CD4-positive, CD25-positive, alpha-beta regulatory T cell (primary cell): ENCODE data around the gene TMEM44. TPM values are rescaled to one million over a fixed set of nuclear protein-coding genes. Genes with fewer than 3 reads are reported as not detected.

Experiments used
- ATAC-seq, 2 donors: fragments of 150-1000 bp; cut with Tn5 transposase; one replicate each; pipeline ENCODE4 v1.10.0; 2021; ENCODE audit warnings: low read depth in 2 of 2, moderate number of reproducible peaks in 2 of 2, moderate library complexity in 1 of 2
- DNase-seq, 3 donors: peaks; one replicate each; pipeline versions ENCODE4 v3.0.0 to v3.0.0-alpha.2; 2012 to 2022; ENCODE audit warnings: mixed read lengths in 1 of 3
- H3K27ac ChIP-seq: one replicate; pipeline ENCODE4 v1.7.0; 2013; ENCODE audit warnings: mild to moderate bottlenecking, low read length; ENCODE audit not compliant: insufficient read depth, poor library complexity, severe bottlenecking
- H3K27me3 ChIP-seq: one replicate; pipeline ENCODE4 v1.7.0; 2013; ENCODE audit warnings: low read length; ENCODE audit not compliant: control insufficient read depth, insufficient read depth
- H3K36me3 ChIP-seq: one replicate; pipeline ENCODE4 v1.7.0; 2013; ENCODE audit warnings: mild to moderate bottlenecking, low read length, moderate library complexity; ENCODE audit not compliant: control insufficient read depth, insufficient read depth
- H3K4me1 ChIP-seq: 2 replicates; pipeline ENCODE4 v1.7.0; 2013; ENCODE audit warnings: mild to moderate bottlenecking, low read length; ENCODE audit not compliant: insufficient read depth, control insufficient read depth, poor library complexity, severe bottlenecking
- H3K4me3 ChIP-seq: one replicate; pipeline ENCODE4 v1.7.0; 2013; ENCODE audit warnings: low read depth, mild to moderate bottlenecking, low read length, moderate library complexity
- H3K9me3 ChIP-seq, 2 experiments: 1 replicate in 1 of 2; 2 replicates in 1 of 2; pipeline ENCODE4 v1.7.0; 2013; ENCODE audit warnings: low read length in 2 of 2, mild to moderate bottlenecking in 1 of 2, moderate library complexity in 1 of 2; ENCODE audit not compliant: control insufficient read depth in 2 of 2
- H3K27ac Mint-ChIP-seq, 3 donors: one replicate each; pipeline ENCODE4 v1.8.0; 2020 to 2022; ENCODE audit warnings: mild to moderate bottlenecking in 3 of 3, mixed read lengths in 3 of 3, moderate library complexity in 2 of 3
- H3K27me3 Mint-ChIP-seq: one replicate; pipeline ENCODE4 v1.8.0; 2022; ENCODE audit warnings: mild to moderate bottlenecking, mixed read lengths
- H3K36me3 Mint-ChIP-seq: one replicate; pipeline ENCODE4 v1.8.0; 2020; ENCODE audit warnings: mixed read lengths
- H3K4me1 Mint-ChIP-seq, 4 donors: one replicate each; pipeline ENCODE4 v1.8.0; 2020 to 2022; ENCODE audit warnings: mixed read lengths in 4 of 4, mild to moderate bottlenecking in 1 of 4
- H3K4me3 Mint-ChIP-seq, 4 donors: one replicate each; pipeline ENCODE4 v1.8.0; 2020 to 2022; ENCODE audit warnings: mild to moderate bottlenecking in 4 of 4, mixed read lengths in 4 of 4, moderate library complexity in 3 of 4
- H3K9me3 Mint-ChIP-seq, 7 donors: one replicate each; pipeline ENCODE4 v1.8.0; 2020 to 2022; ENCODE audit warnings: mixed read lengths in 7 of 7, mild to moderate bottlenecking in 3 of 7, moderate library complexity in 2 of 7
- polyA plus RNA-seq, 4 donors: library from polyadenylated mRNA; unstranded; fragments of 300-500 nt; fragmentation: Illumina TruSeq; gene quantifications; one replicate each; pipeline ENCODE4 v1.2.3, GENCODE V29; 2021
- total RNA-seq: library from RNA; stranded (reverse); gene quantifications from one replicate; pipeline ENCODE4 v1.2.3, GENCODE V29; 2022

Gene TMEM44
- total and polyA plus RNA-seq, 5 donors from 2014 or later: 0.41 to 5.5 (median 0.75) TPM

DNA sequence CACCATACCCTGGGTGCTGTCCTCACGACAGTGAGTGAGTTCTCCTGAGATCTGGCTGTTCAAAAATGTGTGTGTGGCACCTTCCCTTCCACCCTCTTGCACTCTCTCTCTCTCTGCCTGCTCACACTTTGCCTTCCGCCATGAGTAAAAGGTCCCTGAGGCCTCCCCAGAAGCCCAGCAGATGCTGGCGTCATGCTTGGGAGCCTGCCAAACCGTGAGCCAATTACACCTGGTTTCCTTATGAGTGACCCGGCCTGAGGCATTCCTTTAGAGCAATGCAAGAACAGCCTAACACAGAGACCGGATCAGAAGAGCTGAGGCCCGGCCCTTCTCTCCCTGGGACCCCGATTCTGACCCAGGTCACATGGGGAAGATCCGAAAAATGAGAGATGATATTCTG is 15.4 kb downstream of the TMEM44 start:
- Mint-ChIP-seq H3K9me3 (no peaks in the 10 kb centered on the region), H3K36me3 (no peaks in the 10 kb centered on the region), H3K27ac (no peak overlapping the region), H3K27me3 (no peaks in the 10 kb centered on the region), H3K4me3 (no peak overlapping the region), H3K4me1 (no peaks in the 10 kb centered on the region)
- Histone ChIP-seq H3K27ac (no peak overlapping the region), H3K4me3 (no peak overlapping the region), H3K27me3 (no peaks in the 10 kb centered on the region), H3K4me1 (no peaks in the 10 kb centered on the region), H3K36me3 (no peaks in the 10 kb centered on the region), H3K9me3 (no peaks in the 10 kb centered on the region)
- DNase-seq (no peak), ATAC-seq (no peak)

DNA sequence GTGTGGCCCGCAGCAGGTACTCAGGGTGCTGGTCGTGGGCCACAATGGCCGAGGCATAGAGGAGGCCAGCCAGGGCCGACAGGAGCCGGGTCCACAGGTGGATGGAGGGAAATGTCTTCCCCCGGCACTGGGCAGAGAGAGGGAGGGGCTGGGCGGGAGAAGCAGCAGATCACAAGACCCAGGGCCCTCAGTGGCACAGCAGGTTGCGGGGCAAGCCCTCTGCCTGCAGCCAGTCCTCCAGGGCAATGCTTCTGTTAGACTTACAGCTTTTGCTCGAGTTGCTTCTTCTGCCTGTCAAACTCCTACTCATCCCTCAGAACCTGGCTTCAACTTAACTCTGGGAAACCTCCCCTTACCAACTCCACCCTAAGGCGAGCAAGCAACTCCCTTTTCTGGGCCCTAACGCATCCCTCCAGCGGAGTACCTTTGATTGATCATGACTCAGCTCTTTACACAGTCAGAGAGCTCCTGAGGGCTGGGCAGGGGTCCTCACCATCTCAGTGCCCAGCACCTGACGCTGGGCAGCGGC is 16.0 kb downstream of the TMEM44 start:
- no peak overlapping the region for H3K4me3 Mint-ChIP-seq

DNA sequence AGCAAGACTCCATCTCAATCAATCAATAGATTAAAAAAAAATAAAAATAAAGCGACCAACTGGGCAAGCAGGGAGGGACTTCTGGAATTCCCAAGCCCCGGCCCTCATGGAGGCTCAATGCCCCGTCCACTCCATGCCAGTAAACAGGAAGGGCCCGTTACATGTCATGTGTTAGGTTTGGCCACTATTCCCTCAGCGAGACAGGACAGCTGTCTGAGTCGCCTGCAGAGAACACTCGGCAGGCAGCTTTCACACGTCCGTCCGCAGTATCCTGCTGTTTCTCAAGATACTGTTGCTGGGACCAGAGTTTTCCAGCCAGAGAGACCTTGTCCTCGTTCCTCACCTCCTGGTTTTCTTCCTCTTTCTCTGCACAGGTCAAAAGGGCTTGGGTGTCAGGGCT is 18.0 kb downstream of the TMEM44 start:
- Histone ChIP-seq H3K4me3 (no peak overlapping the region), H3K9me3 (no peaks in the 10 kb centered on the region), H3K36me3 (no peaks in the 10 kb centered on the region), H3K4me1 (no peaks in the 10 kb centered on the region), H3K27me3 (no peaks in the 10 kb centered on the region), H3K27ac (no peak overlapping the region)
- no peaks in the 10 kb centered on the region for H3K4me1 Mint-ChIP-seq
- ATAC-seq (no peak), DNase-seq (no peak)
- peak overlapping the region in 1 of 3 donors; percentile 23 for H3K27ac Mint-ChIP-seq
- no peak overlapping the region for H3K4me3 Mint-ChIP-seq
- no peaks in the 10 kb centered on the region for H3K27me3 Mint-ChIP-seq
- H3K9me3 Mint-ChIP-seq: peaks cover 0 to 3% (median 0%) of the 10 kb centered on the region in 7 donors
- H3K36me3 Mint-ChIP-seq: no peaks in the 10 kb centered on the region

More for the DNA sequence above, 16.0 kb downstream of the TMEM44 start:
- Mint-ChIP-seq H3K4me1 (no peaks in the 10 kb centered on the region), H3K9me3 (no peaks in the 10 kb centered on the region), H3K36me3 (no peaks in the 10 kb centered on the region), H3K27ac (no peak overlapping the region), H3K27me3 (no peaks in the 10 kb centered on the region)
- no peaks in the 10 kb centered on the region for H3K36me3 ChIP-seq
- H3K9me3 ChIP-seq: no peaks in the 10 kb centered on the region
- no peak overlapping the region for H3K4me3 ChIP-seq
- H3K4me1 ChIP-seq: no peaks in the 10 kb centered on the region
- ATAC-seq (no peak), DNase-seq (no peak)
- no peaks in the 10 kb centered on the region for H3K27me3 ChIP-seq
- no peak overlapping the region for H3K27ac ChIP-seq

DNA sequence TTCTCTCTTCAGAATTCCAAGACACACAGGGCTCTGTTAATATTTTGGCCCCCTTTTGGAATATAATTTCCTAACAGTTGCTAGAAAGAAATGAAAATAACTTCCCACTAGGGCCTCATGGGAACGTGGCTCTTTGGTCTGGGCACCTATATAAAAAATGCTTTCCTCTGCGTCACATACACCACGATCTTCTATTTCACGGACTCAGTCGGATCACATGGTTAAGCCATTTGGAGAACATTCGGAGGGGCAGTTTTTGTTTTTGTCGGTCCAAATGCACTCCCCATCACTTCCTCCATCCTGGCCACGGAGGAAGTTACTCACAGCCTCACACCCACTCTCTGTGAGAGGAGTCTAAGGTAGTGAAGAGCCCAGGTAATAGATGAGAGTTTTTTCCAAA is 21.0 kb downstream of the TMEM44 start:
- no peaks in the 10 kb centered on the region for H3K4me1 ChIP-seq
- ATAC-seq: no peak
- peaks cover 0 to 3% (median 0%) of the 10 kb centered on the region in 7 donors for H3K9me3 Mint-ChIP-seq

DNA sequence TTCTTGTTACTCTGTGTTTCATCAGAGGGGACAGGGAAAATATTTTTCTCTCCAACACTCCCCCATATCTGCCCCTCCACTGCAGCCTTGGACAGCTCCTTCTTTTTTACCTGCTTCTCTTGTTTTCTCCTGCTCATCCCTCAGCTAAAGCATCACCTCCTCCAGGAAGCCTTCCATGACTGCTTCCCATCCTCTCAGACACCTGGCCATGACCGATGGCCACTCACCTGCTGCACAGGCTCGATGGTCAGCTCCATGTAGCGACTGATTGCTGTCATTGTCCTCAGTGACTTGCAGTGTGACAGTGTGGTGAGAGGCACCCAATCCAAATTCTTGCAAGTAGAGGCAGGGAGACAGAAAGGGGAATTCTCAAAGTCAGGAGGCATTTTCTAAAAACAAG is 22.5 kb downstream of the TMEM44 start:
- Mint-ChIP-seq H3K4me1 (no peaks in the 10 kb centered on the region), H3K36me3 (no peaks in the 10 kb centered on the region), H3K27me3 (no peaks in the 10 kb centered on the region), H3K27ac (peak overlapping the region in 2 of 3 donors; percentile 16 to 82), H3K4me3 (no peak overlapping the region), H3K9me3 (peaks cover 0 to 3% (median 0%) of the 10 kb centered on the region in 7 donors)
- no peak overlapping the region for H3K27ac ChIP-seq
- no peaks in the 10 kb centered on the region for H3K27me3 ChIP-seq
- DNase-seq (no peak), ATAC-seq (no peak)
- no peaks in the 10 kb centered on the region for H3K36me3 ChIP-seq
- no peak overlapping the region for H3K4me3 ChIP-seq
- no peaks in the 10 kb centered on the region for H3K9me3 ChIP-seq
- H3K4me1 ChIP-seq: no peaks in the 10 kb centered on the region

More for the DNA sequence above, 21.0 kb downstream of the TMEM44 start:
- H3K4me3 ChIP-seq: no peak overlapping the region
- H3K27ac ChIP-seq: no peak overlapping the region
- no peak for DNase-seq
- no peaks in the 10 kb centered on the region for H3K4me1 Mint-ChIP-seq
- no peak overlapping the region for H3K4me3 Mint-ChIP-seq
- no peaks in the 10 kb centered on the region for H3K36me3 Mint-ChIP-seq
- no peaks in the 10 kb centered on the region for H3K27me3 ChIP-seq
- no peak overlapping the region for H3K27ac Mint-ChIP-seq
- H3K27me3 Mint-ChIP-seq: no peaks in the 10 kb centered on the region
- H3K36me3 ChIP-seq: no peaks in the 10 kb centered on the region
- no peaks in the 10 kb centered on the region for H3K9me3 ChIP-seq

DNA sequence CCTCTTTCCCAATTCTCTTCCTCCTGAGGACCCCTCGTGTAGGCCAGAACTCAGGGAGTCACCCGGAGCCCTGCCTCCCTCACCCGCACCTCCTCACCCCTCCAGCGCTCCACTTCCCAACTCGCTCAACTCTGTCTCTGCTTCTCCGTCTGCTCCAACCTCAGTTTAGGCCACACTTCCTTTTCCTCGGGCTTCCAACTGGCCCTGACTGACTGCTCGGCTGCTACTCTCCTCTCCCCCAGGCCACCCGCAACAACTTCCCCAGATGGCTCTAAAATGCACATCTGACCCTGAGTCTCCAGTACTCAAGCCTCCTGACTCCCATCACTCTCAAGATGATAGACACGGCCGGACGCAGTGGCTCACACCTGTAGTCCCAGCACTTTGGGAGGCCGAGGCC is 23.6 kb downstream of the TMEM44 start:
- Mint-ChIP-seq H3K27ac (no peak overlapping the region), H3K4me3 (no peak overlapping the region), H3K9me3 (peaks cover 0 to 3% (median 0%) of the 10 kb centered on the region in 7 donors), H3K27me3 (no peaks in the 10 kb centered on the region), H3K36me3 (no peaks in the 10 kb centered on the region), H3K4me1 (no peaks in the 10 kb centered on the region)
- ATAC-seq (no peak), DNase-seq (no peak)
- Histone ChIP-seq H3K9me3 (no peaks in the 10 kb centered on the region), H3K36me3 (no peaks in the 10 kb centered on the region), H3K4me3 (no peak overlapping the region), H3K4me1 (no peaks in the 10 kb centered on the region), H3K27ac (no peak overlapping the region), H3K27me3 (no peaks in the 10 kb centered on the region)

DNA sequence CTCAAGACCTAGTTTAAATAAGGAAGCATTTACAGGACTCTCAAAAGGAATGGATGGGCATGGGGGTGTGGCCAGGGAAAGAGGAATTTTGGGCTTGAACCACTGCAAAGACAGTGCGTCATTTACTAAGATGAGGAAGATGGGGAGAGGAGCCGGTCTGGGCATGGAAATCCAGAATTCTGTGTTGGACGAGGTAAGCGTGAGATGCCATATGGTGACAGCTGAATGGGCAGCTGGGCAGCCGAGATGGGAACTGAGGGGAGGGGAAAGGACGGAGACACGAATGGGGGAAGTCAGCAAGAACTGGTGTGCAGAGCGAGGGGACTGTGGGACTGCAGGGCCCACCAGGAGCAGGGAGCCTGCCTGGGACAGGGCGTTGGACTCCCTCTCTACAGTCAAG is 24.2 kb downstream of the TMEM44 start:
- Histone ChIP-seq H3K4me1 (no peaks in the 10 kb centered on the region), H3K4me3 (no peak overlapping the region), H3K27me3 (no peaks in the 10 kb centered on the region), H3K9me3 (no peaks in the 10 kb centered on the region), H3K36me3 (no peaks in the 10 kb centered on the region), H3K27ac (no peak overlapping the region)
- Mint-ChIP-seq H3K4me1 (no peaks in the 10 kb centered on the region), H3K36me3 (no peaks in the 10 kb centered on the region), H3K4me3 (no peak overlapping the region), H3K9me3 (peaks cover 0 to 3% (median 0%) of the 10 kb centered on the region in 7 donors), H3K27me3 (no peaks in the 10 kb centered on the region), H3K27ac (peak overlapping the region in 1 of 3 donors; percentile 18)
- DNase-seq (no peak), ATAC-seq (no peak)

DNA sequence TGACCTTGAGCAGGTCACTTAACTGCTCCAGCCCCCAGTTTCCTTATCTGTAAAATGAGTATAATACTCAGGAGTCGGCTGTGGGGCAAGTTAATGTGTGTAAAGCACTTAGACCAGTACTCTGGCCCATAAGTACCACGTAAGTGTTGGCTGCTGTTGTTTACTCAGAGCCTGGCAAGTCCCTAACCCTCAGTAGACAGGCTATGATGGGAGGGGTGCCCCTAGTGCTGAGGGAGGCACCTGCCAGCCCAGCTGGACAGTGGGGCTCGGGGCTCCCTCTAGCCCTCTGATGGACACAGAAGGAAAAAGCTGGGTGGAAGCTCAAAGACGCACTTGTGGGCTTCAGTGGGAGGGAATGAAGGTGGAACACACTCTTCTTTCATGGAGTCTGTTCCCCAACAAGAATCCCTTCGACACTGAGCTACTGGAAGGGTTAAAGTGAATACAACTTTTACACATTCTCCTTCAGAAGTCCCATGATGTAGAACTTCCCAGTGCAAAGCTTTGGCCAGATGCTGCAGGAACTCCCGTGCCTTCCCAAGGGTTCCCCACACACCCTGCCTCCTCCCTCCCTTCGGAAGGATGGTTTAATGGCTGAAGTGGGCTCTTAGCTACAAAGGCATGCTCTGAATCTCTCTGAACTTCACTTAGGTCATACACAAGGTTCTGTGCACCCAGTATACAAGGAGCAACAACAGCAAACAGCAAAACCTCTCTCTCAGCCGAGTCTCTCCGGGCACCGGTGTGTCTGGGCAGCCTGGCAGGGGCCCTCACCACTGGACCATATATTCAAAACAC is 25.4 kb downstream of the TMEM44 start:
- H3K4me1 Mint-ChIP-seq: no peaks in the 10 kb centered on the region
- peaks cover 0 to 3% (median 0%) of the 10 kb centered on the region in 7 donors for H3K9me3 Mint-ChIP-seq
- no peaks in the 10 kb centered on the region for H3K4me1 ChIP-seq
- H3K27ac ChIP-seq: no peak overlapping the region
- no peak for ATAC-seq
- no peak overlapping the region for H3K27ac Mint-ChIP-seq
- H3K27me3 ChIP-seq: no peaks in the 10 kb centered on the region
- H3K9me3 ChIP-seq: no peaks in the 10 kb centered on the region
- no peaks in the 10 kb centered on the region for H3K36me3 Mint-ChIP-seq
- no peaks in the 10 kb centered on the region for H3K27me3 Mint-ChIP-seq
- H3K36me3 ChIP-seq: no peaks in the 10 kb centered on the region
- H3K4me3 ChIP-seq: no peak overlapping the region
- DNase-seq: no peak
- no peak overlapping the region for H3K4me3 Mint-ChIP-seq
